Hematopoietic multipotent progenitor cell treated with erythropoietin and hydrocortisone succinate and interleukin-3 and kit ligand, for 8 days (in vitro differentiated cells): ENCODE data around the gene RGL1.

Experiments used
- DNase-seq: peaks from one replicate; pipeline ENCODE4 v3.0.0-alpha.2; 2015

Gene RGL1

GRCh38 chr1:183824291-183824690, 19.4 kb downstream of the RGL1 start:
- DNase-seq: peak; percentile 21

GRCh38 chr1:183827801-183828200, 22.9 kb downstream of the RGL1 start:
- DNase-seq: no peak

DNA sequence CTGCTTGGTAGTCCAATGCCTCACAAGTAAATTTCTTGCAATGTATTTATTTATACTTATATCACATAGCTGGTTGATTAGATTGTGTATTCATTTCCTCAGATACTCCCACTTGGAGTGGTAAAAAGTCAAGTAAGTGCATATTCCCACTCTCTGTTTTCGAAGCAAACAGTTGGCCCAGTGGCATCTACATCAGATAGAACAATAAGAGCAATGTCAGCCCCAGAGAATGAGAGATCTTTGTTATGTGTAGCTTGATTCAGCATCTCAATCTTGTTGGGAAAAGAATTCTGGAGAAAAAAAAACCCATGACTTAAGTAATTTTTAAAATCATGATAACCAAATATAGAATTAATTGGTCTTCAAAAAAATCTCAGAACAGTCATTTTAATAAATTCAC, 25.5 kb downstream of the RGL1 start:
- DNase-seq: no peak

GRCh38 chr1:183831311-183831710, 26.4 kb downstream of the RGL1 start:
- no peak for DNase-seq

DNA sequence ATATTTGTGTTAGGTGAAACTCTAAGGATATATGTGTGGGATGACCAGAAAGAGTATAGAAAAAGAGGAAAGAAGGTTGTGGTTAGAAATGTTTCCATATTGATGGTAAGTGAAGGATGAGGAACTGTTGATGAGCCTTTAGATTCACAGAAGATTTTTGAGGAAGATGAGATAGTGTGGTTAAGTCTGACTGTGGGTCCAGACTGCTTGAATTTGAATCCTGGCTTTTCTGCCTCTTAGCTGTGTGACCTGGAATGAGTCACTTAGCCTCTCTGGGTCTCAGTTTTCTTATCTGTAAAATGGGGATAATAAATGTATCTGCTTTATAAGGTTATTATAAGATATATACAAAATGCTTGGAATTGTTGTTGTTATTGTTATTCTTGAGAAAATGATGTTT, 27.5 kb downstream of the RGL1 start:
- DNase-seq: no peak

GRCh38 chr1:183834568-183834967, 29.6 kb downstream of the RGL1 start:
- no peak for DNase-seq

GRCh38 chr1:183836598-183836997, 31.7 kb downstream of the RGL1 start:
- no peak for DNase-seq

- no peak for DNase-seq
Measured at GRCh38 chr1:183837062-183837461, 32.1 kb downstream of the RGL1 start.

DNA sequence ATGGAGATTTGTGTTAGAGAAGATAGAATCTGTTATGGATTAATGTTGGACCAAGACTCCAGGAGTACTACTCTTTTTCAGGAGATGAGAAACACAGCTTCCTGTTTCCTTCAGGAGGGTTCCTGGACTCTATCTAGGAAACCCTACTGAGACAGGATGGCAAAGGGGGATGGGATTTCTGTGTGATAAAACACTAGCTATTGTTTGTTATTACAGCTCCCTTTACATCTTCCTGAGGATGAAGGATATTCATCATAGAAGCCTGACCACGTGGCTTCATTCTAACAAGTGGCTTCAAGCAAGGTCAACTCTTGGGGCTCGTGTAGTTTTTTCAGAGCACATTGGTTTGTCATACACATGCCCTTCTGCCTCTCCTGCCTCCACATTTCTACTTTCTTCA, 33.3 kb downstream of the RGL1 start:
- no peak for DNase-seq

GRCh38 chr1:183840140-183840539, 35.2 kb downstream of the RGL1 start:
- no peak for DNase-seq

DNA sequence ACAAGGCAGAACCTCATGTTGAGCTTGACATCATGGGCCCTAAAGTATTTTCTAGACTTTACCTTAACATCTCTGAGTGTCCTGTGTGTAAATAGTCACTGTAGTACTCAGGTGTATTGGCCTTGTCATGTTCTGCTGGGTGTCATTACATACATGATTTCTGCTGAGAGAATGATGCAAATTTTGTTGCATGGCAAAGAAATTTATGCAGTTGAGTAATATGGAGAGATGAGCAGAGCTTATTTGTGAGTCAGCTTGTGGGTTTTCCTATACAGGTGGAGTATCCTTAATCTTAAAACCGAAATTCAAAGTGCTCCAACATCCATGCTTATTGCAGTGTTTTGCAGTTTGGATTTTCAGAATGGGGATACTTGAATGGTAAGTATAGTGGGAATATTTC, 36.6 kb downstream of the RGL1 start:
- DNase-seq: no peak

DNA sequence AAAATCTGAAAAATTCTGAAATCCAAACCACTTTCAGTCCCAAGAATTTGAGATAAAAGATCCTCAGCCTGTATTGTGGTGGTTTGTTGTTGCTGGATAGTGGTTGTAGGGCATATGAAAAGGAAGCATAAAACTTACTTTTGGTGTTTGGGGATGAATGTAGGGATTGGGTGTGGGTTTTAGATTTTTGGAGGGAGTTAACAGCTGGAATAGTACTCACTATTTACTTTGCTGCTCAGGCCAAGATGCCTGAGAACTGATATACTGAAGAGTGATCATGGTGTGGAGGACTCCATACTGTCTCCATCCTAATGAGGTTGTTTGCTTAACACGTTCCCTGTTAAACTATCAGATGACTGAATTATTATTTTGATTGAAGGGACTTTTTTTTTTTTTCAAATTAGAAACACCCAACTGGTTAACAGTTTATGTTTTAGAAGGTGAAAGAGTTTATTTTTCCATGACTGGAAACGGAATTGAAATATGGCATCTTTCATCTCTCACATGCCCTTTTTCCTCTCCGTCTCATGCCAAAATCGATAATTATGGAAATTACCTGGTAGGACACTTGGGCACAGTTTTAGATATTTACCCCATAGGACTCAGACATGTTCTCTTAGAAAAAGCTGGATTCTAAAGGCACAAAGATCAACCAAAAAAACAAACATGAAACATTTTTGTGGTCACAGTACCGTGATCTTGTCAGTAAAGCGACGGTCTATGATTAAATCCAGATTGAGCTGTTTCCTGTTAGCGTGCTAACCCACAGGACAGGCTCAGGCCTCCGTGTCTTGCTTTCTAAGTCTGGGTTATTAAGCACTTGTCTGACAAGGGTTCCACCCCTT, 37.3 kb downstream of the RGL1 start:
- DNase-seq: no peak

GRCh38 chr1:183842795-183843144, 37.9 kb downstream of the RGL1 start:
- no peak for DNase-seq

GRCh38 chr1:183844806-183845205, 39.9 kb downstream of the RGL1 start:
- no peak for DNase-seq

DNA sequence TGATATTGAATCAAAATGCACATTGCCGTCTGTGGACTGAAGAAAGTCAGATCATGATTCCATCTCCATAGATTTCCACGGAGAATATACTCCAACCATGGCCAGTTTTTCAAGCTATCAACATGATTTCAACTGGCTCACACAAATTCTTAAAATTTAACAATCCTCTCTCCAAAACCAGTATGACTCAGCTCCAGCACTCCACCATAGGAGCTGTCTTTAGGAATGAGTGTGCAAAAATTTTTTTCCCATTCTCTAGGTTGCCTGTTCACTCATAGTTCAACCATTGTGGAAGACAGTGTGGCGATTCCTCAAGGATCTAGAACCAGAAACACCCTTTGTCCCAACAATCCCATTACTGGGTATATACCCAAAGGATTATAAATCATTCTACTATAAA, 40.8 kb downstream of the RGL1 start:
- DNase-seq: no peak

DNA sequence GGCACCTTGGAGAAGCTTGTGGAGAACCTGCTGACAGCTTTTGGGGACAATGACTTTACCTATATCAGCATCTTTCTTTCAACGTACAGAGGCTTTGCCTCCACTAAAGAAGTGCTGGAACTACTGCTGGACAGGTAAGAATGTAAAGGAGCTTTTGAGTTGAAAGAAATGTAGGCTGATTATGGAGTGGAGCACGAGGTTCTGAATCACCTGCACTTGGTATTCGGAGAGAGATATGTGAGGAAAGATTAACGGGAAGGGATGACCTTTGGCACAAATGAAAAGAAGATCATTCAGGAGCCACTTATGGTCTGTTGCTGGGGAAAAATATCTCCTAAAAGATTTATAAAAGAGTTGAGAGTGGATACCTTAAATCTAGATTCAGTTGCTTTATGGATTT, 42.7 kb downstream of the RGL1 start:
- DNase-seq: no peak

GRCh38 chr1:183850852-183851251, 45.9 kb downstream of the RGL1 start:
- no peak for DNase-seq

- no peak for DNase-seq
Measured at GRCh38 chr1:183859119-183859518, 54.2 kb downstream of the RGL1 start.

GRCh38 chr1:183859831-183860230, 54.9 kb downstream of the RGL1 start:
- no peak for DNase-seq

- DNase-seq: no peak
Measured at GRCh38 chr1:183862967-183863366, 58.0 kb downstream of the RGL1 start.

GRCh38 chr1:183863852-183864251, 58.9 kb downstream of the RGL1 start:
- no peak for DNase-seq

- DNase-seq: no peak
Measured at GRCh38 chr1:183864611-183865010, 59.7 kb downstream of the RGL1 start.

- no peak for DNase-seq
Measured at GRCh38 chr1:183869230-183869629, 64.3 kb downstream of the RGL1 start.

GRCh38 chr1:183869664-183870063, 64.7 kb downstream of the RGL1 start:
- DNase-seq: no peak

DNA sequence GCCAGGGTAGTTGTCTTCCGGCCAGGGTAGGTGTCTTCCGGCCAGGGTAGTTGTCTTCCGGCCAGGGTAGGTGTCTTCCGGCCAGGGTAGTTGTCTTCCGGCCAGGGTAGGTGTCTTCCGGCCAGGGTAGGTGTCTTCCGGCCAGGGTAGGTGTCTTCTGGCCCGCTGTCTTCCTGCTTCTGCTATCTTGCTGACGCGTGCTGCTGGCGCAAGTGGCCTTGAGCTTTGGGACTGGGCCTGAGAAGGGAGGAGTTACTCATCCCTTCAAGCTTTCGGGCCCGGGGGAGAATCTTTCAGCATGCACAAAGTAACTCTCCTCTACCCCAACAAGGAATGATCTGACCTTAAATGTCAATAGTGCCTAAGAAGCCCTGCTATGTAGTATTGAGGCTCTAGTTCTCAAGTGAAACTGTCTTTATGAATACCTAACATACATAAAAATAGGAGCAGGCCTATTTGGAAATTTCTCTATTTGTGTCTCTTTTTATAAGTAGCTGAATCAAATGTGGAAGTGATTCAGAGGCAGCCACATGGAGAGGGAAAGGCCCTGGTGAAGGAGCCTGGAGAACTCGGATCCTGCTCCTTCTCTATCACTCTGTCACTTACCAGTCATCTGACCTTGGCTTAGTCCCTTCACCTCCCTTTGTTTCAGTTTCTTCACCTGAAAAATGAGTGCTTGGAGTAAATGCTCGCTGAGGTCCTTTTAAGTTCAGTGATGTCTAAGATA, 65.6 kb downstream of the RGL1 start:
- no peak for DNase-seq
